ENCODE measurements around the gene SLC41A3.
"Not testable (repeated sequence)": the region's sequence is repeated elsewhere in the genome, so short reads cannot be mapped to it uniquely, and the experiment has no call there.

SLC41A3 gene

GRCh38 chr3:125957674-125958510 is 126.0 kb downstream of the SLC41A3 start:
- H4K20me1 ChIP-seq (ENCODE audit: insufficient read depth, low read length, poor library complexity, severe bottlenecking): no peaks in the 10 kb centered on the region
- TF ChIP-seq CTCF (conservative IDR thresholded peaks at IDR 0.05; ENCODE audit: low read length): no peak
- no peak for TF ChIP-seq EZH2phosphoT487 (IDR thresholded peaks at IDR 0.05; ENCODE audit: borderline replicate concordance)

GRCh38 chr3:125957020-125957419 is 126.9 kb downstream of the SLC41A3 start:
- H3K27me3 ChIP-seq (ENCODE audit: insufficient read depth, low read length, poor library complexity, severe bottlenecking); H3K36me3 ChIP-seq (ENCODE audit: insufficient read depth, low read length); H3K9me2 ChIP-seq (replicated peaks; ENCODE audit: low read depth, low read length); H4K20me1 ChIP-seq (ENCODE audit: insufficient read depth, low read length, poor library complexity, severe bottlenecking); H3K9me3 ChIP-seq (ENCODE audit: insufficient read depth, low read depth, low read length); H3K79me2 ChIP-seq (ENCODE audit: insufficient read depth, low read length); H3F3A ChIP-seq (ENCODE audit: low read depth); H2AFZ ChIP-seq (ENCODE audit: low read length); H3K4me3 ChIP-seq (ENCODE audit: low read length, poor library complexity, severe bottlenecking); H3K9ac ChIP-seq (ENCODE audit: low read depth, low read length, poor library complexity, severe bottlenecking); H3K4me1 ChIP-seq (ENCODE audit: insufficient read depth, low read length, poor library complexity, severe bottlenecking); H3K4me2 ChIP-seq (ENCODE audit: low read depth, low read length, poor library complexity, severe bottlenecking): not testable (repeated sequence)

More at GRCh38 chr3:125957674-125958510, 126.0 kb downstream of the SLC41A3 start:
- Histone ChIP-seq H3K4me3 (ENCODE audit: low read length, poor library complexity, severe bottlenecking) (no peak overlapping the region), H3K9me2 (replicated peaks; ENCODE audit: low read depth, low read length) (no peaks in the 10 kb centered on the region), H2AFZ (ENCODE audit: low read length) (no peak overlapping the region), H3F3A (ENCODE audit: low read depth) (no peaks in the 10 kb centered on the region), H3K9ac (ENCODE audit: low read depth, low read length, poor library complexity, severe bottlenecking) (no peak overlapping the region), H3K4me1 (ENCODE audit: insufficient read depth, low read length, poor library complexity, severe bottlenecking) (no peaks in the 10 kb centered on the region), H3K36me3 (ENCODE audit: insufficient read depth, low read length) (no peaks in the 10 kb centered on the region), H3K79me2 (ENCODE audit: insufficient read depth, low read length) (no peaks in the 10 kb centered on the region), H3K9me3 (ENCODE audit: insufficient read depth, low read depth, low read length) (no peaks in the 10 kb centered on the region), H3K27me3 (ENCODE audit: insufficient read depth, low read length, poor library complexity, severe bottlenecking) (no peaks in the 10 kb centered on the region), H3K4me2 (ENCODE audit: low read depth, low read length, poor library complexity, severe bottlenecking) (no peak overlapping the region)

All from Loucy (cell line).